ENCODE data around the gene DNM3. TPM values are rescaled to one million over a fixed set of nuclear protein-coding genes. Genes with fewer than 3 reads are reported as not detected.

The DNM3 gene
- total RNA-seq, 1 experiment from 2014 or later, result 0.11 TPM

- no peaks in the 10 kb centered on the region for H3K4me1 Mint-ChIP-seq (ENCODE audit: low read depth, unreplicated experiment)
- peaks cover 3% of the 10 kb centered on the region for H3K27me3 Mint-ChIP-seq (ENCODE audit: insufficient read depth, unreplicated experiment)
- H3K4me3 ChIP-seq (ENCODE audit: low read depth, low read length), result no peak overlapping the region
- no peaks in the 10 kb centered on the region for H3K9me3 ChIP-seq
- intact Hi-C loops (cut with micrococcal nuclease; ENCODE audit: unreplicated experiment), result no loop called here
- ChIA-PET CTCF (no interaction called here), POLR2A (no interaction called here)
- H3K4me3 Mint-ChIP-seq (ENCODE audit: unreplicated experiment), result no peak overlapping the region
- no peaks in the 10 kb centered on the region for H3K9me3 Mint-ChIP-seq (ENCODE audit: unreplicated experiment)
- H3K36me3 Mint-ChIP-seq (ENCODE audit: insufficient read depth, unreplicated experiment), result no peaks in the 10 kb centered on the region
- H3K4me1 ChIP-seq, result no peaks in the 10 kb centered on the region
- no peak overlapping the region for H3K27ac Mint-ChIP-seq (ENCODE audit: unreplicated experiment)
- TF ChIP-seq CTCF (IDR thresholded peaks at IDR 0.05; ENCODE audit: insufficient read depth in 1 of 2, low read depth in 1 of 2, low read length in 1 of 2, severe bottlenecking in 1 of 2, unreplicated experiment in 1 of 2), result no peak
- no peaks in the 10 kb centered on the region for H3K27me3 ChIP-seq (replicated peaks; ENCODE audit: control insufficient read depth, insufficient read depth, low read length)
- DNase-seq, result no peak
- H3K36me3 ChIP-seq (ENCODE audit: control insufficient read depth, insufficient read depth, low read length), result no peaks in the 10 kb centered on the region
- no TSS peak for BruUV-seq (replicated peaks)
These were observed 404.5 kb downstream of the DNM3 start for GRCh38 chr1:172245788-172246187.

GRCh38 chr1:172246521-172247390 lies 405.5 kb downstream of the DNM3 start:
- H3K27me3 ChIP-seq (replicated peaks; ENCODE audit: control insufficient read depth, insufficient read depth, low read length), result no peaks in the 10 kb centered on the region
- Mint-ChIP-seq H3K27ac (ENCODE audit: unreplicated experiment) (no peak overlapping the region), H3K36me3 (ENCODE audit: insufficient read depth, unreplicated experiment) (no peaks in the 10 kb centered on the region), H3K4me3 (ENCODE audit: unreplicated experiment) (no peak overlapping the region), H3K4me1 (ENCODE audit: low read depth, unreplicated experiment) (no peaks in the 10 kb centered on the region), H3K27me3 (ENCODE audit: insufficient read depth, unreplicated experiment) (peaks cover 3% of the 10 kb centered on the region), H3K9me3 (ENCODE audit: unreplicated experiment) (no peaks in the 10 kb centered on the region)
- no TSS peak for BruUV-seq (replicated peaks)
- intact Hi-C loops (cut with micrococcal nuclease; ENCODE audit: unreplicated experiment), result no loop called here
- no peak for TF ChIP-seq CTCF (IDR thresholded peaks at IDR 0.05; ENCODE audit: insufficient read depth in 1 of 2, low read depth in 1 of 2, low read length in 1 of 2, severe bottlenecking in 1 of 2, unreplicated experiment in 1 of 2)
- H3K4me3 ChIP-seq (ENCODE audit: low read depth, low read length), result no peak overlapping the region
- ChIA-PET POLR2A (no interaction called here), CTCF (no interaction called here)
- H3K36me3 ChIP-seq (ENCODE audit: control insufficient read depth, insufficient read depth, low read length), result no peaks in the 10 kb centered on the region
- no peak for DNase-seq
- no peaks in the 10 kb centered on the region for H3K9me3 ChIP-seq
- no peaks in the 10 kb centered on the region for H3K4me1 ChIP-seq

- H3K4me1 ChIP-seq, result no peaks in the 10 kb centered on the region
- no peaks in the 10 kb centered on the region for H3K27me3 ChIP-seq (replicated peaks; ENCODE audit: control insufficient read depth, insufficient read depth, low read length)
- Mint-ChIP-seq H3K4me3 (ENCODE audit: unreplicated experiment) (no peak overlapping the region), H3K9me3 (ENCODE audit: unreplicated experiment) (no peaks in the 10 kb centered on the region), H3K27ac (ENCODE audit: unreplicated experiment) (no peak overlapping the region), H3K4me1 (ENCODE audit: low read depth, unreplicated experiment) (no peaks in the 10 kb centered on the region), H3K36me3 (ENCODE audit: insufficient read depth, unreplicated experiment) (no peaks in the 10 kb centered on the region), H3K27me3 (ENCODE audit: insufficient read depth, unreplicated experiment) (peaks cover 3% of the 10 kb centered on the region)
- no TSS peak for BruUV-seq (replicated peaks)
- TF ChIP-seq CTCF (IDR thresholded peaks at IDR 0.05; ENCODE audit: insufficient read depth in 1 of 2, low read depth in 1 of 2, low read length in 1 of 2, severe bottlenecking in 1 of 2, unreplicated experiment in 1 of 2), result no peak
- no peak for DNase-seq
- POLR2A ChIA-PET, result no interaction called here
- H3K4me3 ChIP-seq (ENCODE audit: low read depth, low read length), result no peak overlapping the region
- H3K9me3 ChIP-seq, result no peaks in the 10 kb centered on the region
- intact Hi-C loops (cut with micrococcal nuclease; ENCODE audit: unreplicated experiment), result loop anchor here (10.0 kb wide), 1 partner anchor 247 kb away; no protein-coding TSS in a partner anchor
- CTCF ChIA-PET, result no interaction called here
- no peaks in the 10 kb centered on the region for H3K36me3 ChIP-seq (ENCODE audit: control insufficient read depth, insufficient read depth, low read length)
These were observed 410.2 kb downstream of the DNM3 start for GRCh38 chr1:172251486-172251885.

Measured in Caco-2 (cell line).